Measurements from ENCODE around the gene SNX18. TPM values are rescaled to one million over a fixed set of nuclear protein-coding genes. Genes with fewer than 3 reads are reported as not detected.

The SNX18 gene
- polyA plus RNA-seq, 1 donor from 2014 or later, result 7.9 TPM

DNA sequence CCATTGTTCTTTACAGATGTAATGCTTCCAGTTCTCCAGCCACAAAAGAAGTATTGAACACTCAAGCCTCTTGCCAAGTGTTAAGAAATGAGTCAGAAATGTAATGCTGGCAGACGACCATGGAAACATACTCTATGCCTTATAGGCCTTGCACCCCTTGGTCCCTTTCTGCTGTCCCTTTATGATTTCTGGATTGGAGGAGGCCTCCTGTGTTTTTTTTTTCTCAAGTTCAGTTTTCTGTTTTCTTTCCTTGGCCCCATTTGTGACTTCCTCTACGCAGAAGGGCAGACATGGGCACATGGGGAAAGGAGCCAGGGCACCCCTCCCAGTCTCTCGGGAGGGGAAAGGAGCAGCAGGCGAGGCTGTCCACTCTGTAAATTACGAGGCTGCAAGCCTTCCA lies 53.4 kb downstream of the SNX18 start:
- no peak overlapping the region for H3K4me2 ChIP-seq (ENCODE audit: low read length)

DNA sequence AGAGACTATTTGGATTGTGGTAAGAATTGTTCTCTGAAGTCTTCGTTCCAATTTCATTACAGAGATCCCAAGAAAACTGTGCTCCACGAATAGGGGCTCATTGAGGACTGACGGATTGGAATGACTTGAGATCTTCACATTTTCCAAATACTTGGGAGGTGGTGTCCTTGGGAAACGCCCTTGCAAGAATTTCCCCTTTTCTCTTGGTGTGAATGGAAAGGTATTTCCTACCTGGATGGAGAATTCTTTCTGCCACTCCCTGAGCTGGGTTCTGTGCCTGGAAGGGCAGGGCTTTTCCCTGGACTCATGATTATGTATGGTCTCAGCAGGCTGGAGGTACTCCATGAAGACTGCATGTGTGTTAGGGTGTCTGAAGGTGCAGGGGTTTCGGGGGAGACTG lies 53.9 kb downstream of the SNX18 start:
- Histone ChIP-seq H3K36me3 (ENCODE audit: insufficient read depth, low read length) (no peaks in the 10 kb centered on the region), H3F3A (ENCODE audit: insufficient read depth, low read length, poor library complexity, severe bottlenecking) (no peaks in the 10 kb centered on the region), H3K9me2 (ENCODE audit: insufficient read depth, low read length) (no peaks in the 10 kb centered on the region), H2AFZ (ENCODE audit: low read depth, low read length) (no peak overlapping the region), H4K20me1 (ENCODE audit: insufficient read depth) (no peaks in the 10 kb centered on the region), H3K9me3 (ENCODE audit: low read length) (no peaks in the 10 kb centered on the region), H3K79me2 (replicated peaks; ENCODE audit: insufficient read depth, low read length) (no peaks in the 10 kb centered on the region), H3K9ac (ENCODE audit: low read length) (no peak overlapping the region), H3K27ac (ENCODE audit: low read length) (no peak overlapping the region), H3K4me3 (ENCODE audit: low read length) (no peak overlapping the region), H3K27me3 (ENCODE audit: insufficient read depth, low read depth, low read length) (no peaks in the 10 kb centered on the region), H3K4me2 (ENCODE audit: low read length) (no peak overlapping the region)
- TF ChIP-seq EZH2 (IDR thresholded peaks at IDR 0.05; ENCODE audit: borderline replicate concordance, insufficient read depth, low read length, poor library complexity, severe bottlenecking), result no peak
- no peak for TF ChIP-seq POLR2AphosphoS5 (IDR thresholded peaks at IDR 0.05)
- TF ChIP-seq, protein P1, sequence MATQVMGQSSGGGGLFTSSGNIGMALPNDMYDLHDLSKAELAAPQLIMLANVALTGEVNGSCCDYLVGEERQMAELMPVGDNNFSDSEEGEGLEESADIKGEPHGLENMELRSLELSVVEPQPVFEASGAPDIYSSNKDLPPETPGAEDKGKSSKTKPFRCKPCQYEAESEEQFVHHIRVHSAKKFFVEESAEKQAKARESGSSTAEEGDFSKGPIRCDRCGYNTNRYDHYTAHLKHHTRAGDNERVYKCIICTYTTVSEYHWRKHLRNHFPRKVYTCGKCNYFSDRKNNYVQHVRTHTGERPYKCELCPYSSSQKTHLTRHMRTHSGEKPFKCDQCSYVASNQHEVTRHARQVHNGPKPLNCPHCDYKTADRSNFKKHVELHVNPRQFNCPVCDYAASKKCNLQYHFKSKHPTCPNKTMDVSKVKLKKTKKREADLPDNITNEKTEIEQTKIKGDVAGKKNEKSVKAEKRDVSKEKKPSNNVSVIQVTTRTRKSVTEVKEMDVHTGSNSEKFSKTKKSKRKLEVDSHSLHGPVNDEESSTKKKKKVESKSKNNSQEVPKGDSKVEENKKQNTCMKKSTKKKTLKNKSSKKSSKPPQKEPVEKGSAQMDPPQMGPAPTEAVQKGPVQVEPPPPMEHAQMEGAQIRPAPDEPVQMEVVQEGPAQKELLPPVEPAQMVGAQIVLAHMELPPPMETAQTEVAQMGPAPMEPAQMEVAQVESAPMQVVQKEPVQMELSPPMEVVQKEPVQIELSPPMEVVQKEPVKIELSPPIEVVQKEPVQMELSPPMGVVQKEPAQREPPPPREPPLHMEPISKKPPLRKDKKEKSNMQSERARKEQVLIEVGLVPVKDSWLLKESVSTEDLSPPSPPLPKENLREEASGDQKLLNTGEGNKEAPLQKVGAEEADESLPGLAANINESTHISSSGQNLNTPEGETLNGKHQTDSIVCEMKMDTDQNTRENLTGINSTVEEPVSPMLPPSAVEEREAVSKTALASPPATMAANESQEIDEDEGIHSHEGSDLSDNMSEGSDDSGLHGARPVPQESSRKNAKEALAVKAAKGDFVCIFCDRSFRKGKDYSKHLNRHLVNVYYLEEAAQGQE (IDR thresholded peaks at IDR 0.05; ENCODE audit: borderline replicate concordance), result no peak
- no peak for TF ChIP-seq SMC3 (conservative IDR thresholded peaks at IDR 0.05; ENCODE audit: poor library complexity)
- TF ChIP-seq MXI1 (conservative IDR thresholded peaks at IDR 0.05; ENCODE audit: poor library complexity, severe bottlenecking), result no peak
- TF ChIP-seq, protein P2, sequence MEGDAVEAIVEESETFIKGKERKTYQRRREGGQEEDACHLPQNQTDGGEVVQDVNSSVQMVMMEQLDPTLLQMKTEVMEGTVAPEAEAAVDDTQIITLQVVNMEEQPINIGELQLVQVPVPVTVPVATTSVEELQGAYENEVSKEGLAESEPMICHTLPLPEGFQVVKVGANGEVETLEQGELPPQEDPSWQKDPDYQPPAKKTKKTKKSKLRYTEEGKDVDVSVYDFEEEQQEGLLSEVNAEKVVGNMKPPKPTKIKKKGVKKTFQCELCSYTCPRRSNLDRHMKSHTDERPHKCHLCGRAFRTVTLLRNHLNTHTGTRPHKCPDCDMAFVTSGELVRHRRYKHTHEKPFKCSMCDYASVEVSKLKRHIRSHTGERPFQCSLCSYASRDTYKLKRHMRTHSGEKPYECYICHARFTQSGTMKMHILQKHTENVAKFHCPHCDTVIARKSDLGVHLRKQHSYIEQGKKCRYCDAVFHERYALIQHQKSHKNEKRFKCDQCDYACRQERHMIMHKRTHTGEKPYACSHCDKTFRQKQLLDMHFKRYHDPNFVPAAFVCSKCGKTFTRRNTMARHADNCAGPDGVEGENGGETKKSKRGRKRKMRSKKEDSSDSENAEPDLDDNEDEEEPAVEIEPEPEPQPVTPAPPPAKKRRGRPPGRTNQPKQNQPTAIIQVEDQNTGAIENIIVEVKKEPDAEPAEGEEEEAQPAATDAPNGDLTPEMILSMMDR (IDR thresholded peaks at IDR 0.05; ENCODE audit: poor library complexity, severe bottlenecking), result no peak
- TF ChIP-seq TAF1 (IDR thresholded peaks at IDR 0.05; ENCODE audit: low read depth), result no peak
- no peak for TF ChIP-seq RAD21 (conservative IDR thresholded peaks at IDR 0.05)

More for the DNA sequence above, 53.4 kb downstream of the SNX18 start:
- Histone ChIP-seq H3K36me3 (ENCODE audit: insufficient read depth, low read length) (no peaks in the 10 kb centered on the region), H3F3A (ENCODE audit: insufficient read depth, low read length, poor library complexity, severe bottlenecking) (no peaks in the 10 kb centered on the region), H3K79me2 (replicated peaks; ENCODE audit: insufficient read depth, low read length) (no peaks in the 10 kb centered on the region), H3K9me2 (ENCODE audit: insufficient read depth, low read length) (no peaks in the 10 kb centered on the region), H4K20me1 (ENCODE audit: insufficient read depth) (no peaks in the 10 kb centered on the region), H3K4me3 (ENCODE audit: low read length) (no peak overlapping the region), H3K27me3 (ENCODE audit: insufficient read depth, low read depth, low read length) (no peaks in the 10 kb centered on the region), H2AFZ (ENCODE audit: low read depth, low read length) (no peak overlapping the region), H3K9ac (ENCODE audit: low read length) (no peak overlapping the region), H3K9me3 (ENCODE audit: low read length) (no peaks in the 10 kb centered on the region), H3K27ac (ENCODE audit: low read length) (no peak overlapping the region)
- TF ChIP-seq, protein P1 (IDR thresholded peaks at IDR 0.05; ENCODE audit: borderline replicate concordance), result no peak
